ENCODE measurements around the gene SARNP.

SARNP gene

GRCh38 chr12:55715833-55716581 lies 101.5 kb downstream of the SARNP start, which contains the start of gene BLOC1S1:
Gene BLOC1S1, plus strand, starts transcription at chr12:55716046. Its CDS starts 6 bp downstream, at chr12:55716052.
- H3F3A ChIP-seq (ENCODE audit: insufficient read depth), result no peaks in the 10 kb centered on the region

GRCh38 chr12:55715169-55715764 lies 102.3 kb downstream of the SARNP start:
- no peaks in the 10 kb centered on the region for H3K36me3 ChIP-seq (ENCODE audit: low read length)
- H3K9me2 ChIP-seq (replicated peaks; ENCODE audit: insufficient read depth, low read length), result no peaks in the 10 kb centered on the region
- H3K9me3 ChIP-seq (ENCODE audit: insufficient read depth, low read length), result no peaks in the 10 kb centered on the region
- peak overlapping the region; percentile 74 for H3K4me2 ChIP-seq (ENCODE audit: low read depth, low read length, poor library complexity, severe bottlenecking)
- H3K9ac ChIP-seq (ENCODE audit: low read length), result peak overlapping the region; percentile 73
- peak overlapping the region; percentile 88 for H2AFZ ChIP-seq (ENCODE audit: low read depth, low read length, severe bottlenecking)
- H3K4me3 ChIP-seq (ENCODE audit: insufficient read depth, low read length, poor library complexity, severe bottlenecking), result peak overlapping the region; percentile 86
- no peaks in the 10 kb centered on the region for H3K27me3 ChIP-seq (ENCODE audit: low read length)
- no peaks in the 10 kb centered on the region for H3F3A ChIP-seq (ENCODE audit: insufficient read depth)
- H4K20me1 ChIP-seq (ENCODE audit: low read depth, low read length), result no peaks in the 10 kb centered on the region
- H3K79me2 ChIP-seq (ENCODE audit: insufficient read depth, low read length), result no peaks in the 10 kb centered on the region
- TF ChIP-seq, protein P1, sequence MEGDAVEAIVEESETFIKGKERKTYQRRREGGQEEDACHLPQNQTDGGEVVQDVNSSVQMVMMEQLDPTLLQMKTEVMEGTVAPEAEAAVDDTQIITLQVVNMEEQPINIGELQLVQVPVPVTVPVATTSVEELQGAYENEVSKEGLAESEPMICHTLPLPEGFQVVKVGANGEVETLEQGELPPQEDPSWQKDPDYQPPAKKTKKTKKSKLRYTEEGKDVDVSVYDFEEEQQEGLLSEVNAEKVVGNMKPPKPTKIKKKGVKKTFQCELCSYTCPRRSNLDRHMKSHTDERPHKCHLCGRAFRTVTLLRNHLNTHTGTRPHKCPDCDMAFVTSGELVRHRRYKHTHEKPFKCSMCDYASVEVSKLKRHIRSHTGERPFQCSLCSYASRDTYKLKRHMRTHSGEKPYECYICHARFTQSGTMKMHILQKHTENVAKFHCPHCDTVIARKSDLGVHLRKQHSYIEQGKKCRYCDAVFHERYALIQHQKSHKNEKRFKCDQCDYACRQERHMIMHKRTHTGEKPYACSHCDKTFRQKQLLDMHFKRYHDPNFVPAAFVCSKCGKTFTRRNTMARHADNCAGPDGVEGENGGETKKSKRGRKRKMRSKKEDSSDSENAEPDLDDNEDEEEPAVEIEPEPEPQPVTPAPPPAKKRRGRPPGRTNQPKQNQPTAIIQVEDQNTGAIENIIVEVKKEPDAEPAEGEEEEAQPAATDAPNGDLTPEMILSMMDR (IDR thresholded peaks at IDR 0.05; ENCODE audit: insufficient read depth, low read length, poor library complexity, severe bottlenecking), result no peak
- TF ChIP-seq EZH2phosphoT487 (conservative IDR thresholded peaks at IDR 0.05; ENCODE audit: low read length), result no peak
- peak overlapping the region; percentile 85 for H3K27ac ChIP-seq (ENCODE audit: low read depth, low read length)

More at GRCh38 chr12:55715833-55716581, 101.5 kb downstream of the SARNP start, which contains the start of gene BLOC1S1:
- H3K4me3 ChIP-seq (ENCODE audit: insufficient read depth, low read length, poor library complexity, severe bottlenecking), result peak within 1 kb of the TSS; percentile 86
- no peaks in the 10 kb centered on the region for H3K27me3 ChIP-seq (ENCODE audit: low read length)
- H3K36me3 ChIP-seq (ENCODE audit: low read length), result no peaks in the 10 kb centered on the region
- no peaks in the 10 kb centered on the region for H3K79me2 ChIP-seq (ENCODE audit: insufficient read depth, low read length)
- H3K9ac ChIP-seq (ENCODE audit: low read length), result peak within 1 kb of the TSS; percentile 73
- H2AFZ ChIP-seq (ENCODE audit: low read depth, low read length, severe bottlenecking), result peak within 1 kb of the TSS; percentile 88
- no peaks in the 10 kb centered on the region for H3K9me3 ChIP-seq (ENCODE audit: insufficient read depth, low read length)
- H4K20me1 ChIP-seq (ENCODE audit: low read depth, low read length), result no peaks in the 10 kb centered on the region
- H3K9me2 ChIP-seq (replicated peaks; ENCODE audit: insufficient read depth, low read length), result no peaks in the 10 kb centered on the region
- H3K27ac ChIP-seq (ENCODE audit: low read depth, low read length), result peak within 1 kb of the TSS; percentile 85
- H3K4me2 ChIP-seq (ENCODE audit: low read depth, low read length, poor library complexity, severe bottlenecking), result peak within 1 kb of the TSS; percentile 74
- TF ChIP-seq, protein P1 (IDR thresholded peaks at IDR 0.05; ENCODE audit: insufficient read depth, low read length, poor library complexity, severe bottlenecking), result no peak
- TF ChIP-seq EZH2phosphoT487 (conservative IDR thresholded peaks at IDR 0.05; ENCODE audit: low read length), result no peak

GRCh38 chr12:55713721-55714120 lies 103.8 kb downstream of the SARNP start:
- H3K4me2 ChIP-seq (ENCODE audit: low read depth, low read length, poor library complexity, severe bottlenecking), result no peak overlapping the region
- no peak for TF ChIP-seq EZH2phosphoT487 (conservative IDR thresholded peaks at IDR 0.05; ENCODE audit: low read length)
- TF ChIP-seq, protein P1 (IDR thresholded peaks at IDR 0.05; ENCODE audit: insufficient read depth, low read length, poor library complexity, severe bottlenecking), result no peak

More at GRCh38 chr12:55713721-55714120, 103.8 kb downstream of the SARNP start:
- no peak overlapping the region for H3K9ac ChIP-seq (ENCODE audit: low read length)
- H4K20me1 ChIP-seq (ENCODE audit: low read depth, low read length), result no peaks in the 10 kb centered on the region
- no peaks in the 10 kb centered on the region for H3K36me3 ChIP-seq (ENCODE audit: low read length)
- no peak overlapping the region for H3K27ac ChIP-seq (ENCODE audit: low read depth, low read length)
- no peaks in the 10 kb centered on the region for H3K79me2 ChIP-seq (ENCODE audit: insufficient read depth, low read length)
- H3K27me3 ChIP-seq (ENCODE audit: low read length), result no peaks in the 10 kb centered on the region
- no peak overlapping the region for H3K4me3 ChIP-seq (ENCODE audit: insufficient read depth, low read length, poor library complexity, severe bottlenecking)
- H3K9me3 ChIP-seq (ENCODE audit: insufficient read depth, low read length), result no peaks in the 10 kb centered on the region
- H2AFZ ChIP-seq (ENCODE audit: low read depth, low read length, severe bottlenecking), result no peak overlapping the region
- no peaks in the 10 kb centered on the region for H3F3A ChIP-seq (ENCODE audit: insufficient read depth)
- H3K9me2 ChIP-seq (replicated peaks; ENCODE audit: insufficient read depth, low read length), result no peaks in the 10 kb centered on the region
